ENCODE data around the gene COG2. TPM values are rescaled to one million over a fixed set of nuclear protein-coding genes. Genes with fewer than 3 reads are reported as not detected.

Gene COG2
- total RNA-seq, 1 donor from 2014 or later, result 23.1 TPM

GRCh38 chr1:230620649-230621323 lies 21.5 kb upstream of the COG2 start:
- Histone ChIP-seq H3K4me1 (no peaks in the 10 kb centered on the region), H3K9me3 (no peaks in the 10 kb centered on the region), H3K4me3 (no peak overlapping the region), H3K36me3 (no peaks in the 10 kb centered on the region), H3K27ac (no peak overlapping the region), H3K27me3 (ENCODE audit: low read depth) (no peaks in the 10 kb centered on the region)
- intact Hi-C loops (cut with DNase I), result no loop called here
- DNase-seq, result no peak
- TF ChIP-seq CTCF (IDR thresholded peaks at IDR 0.05), result no peak
- ATAC-seq, result no peak

- Histone ChIP-seq H3K4me1 (no peaks in the 10 kb centered on the region), H3K9me3 (no peaks in the 10 kb centered on the region), H3K27ac (no peak overlapping the region), H3K4me3 (no peak overlapping the region), H3K36me3 (no peaks in the 10 kb centered on the region), H3K27me3 (ENCODE audit: low read depth) (no peaks in the 10 kb centered on the region)
- TF ChIP-seq CTCF (IDR thresholded peaks at IDR 0.05), result no peak
- DNase-seq (no peak), ATAC-seq (no peak)
- intact Hi-C loops (cut with DNase I), result no loop called here
These were observed 20.8 kb upstream of the COG2 start for GRCh38 chr1:230621324-230622030.

GRCh38 chr1:230622151-230622550 lies 20.1 kb upstream of the COG2 start:
- H3K9me3 ChIP-seq, result no peaks in the 10 kb centered on the region
- intact Hi-C loops (cut with DNase I), result no loop called here
- H3K36me3 ChIP-seq, result no peaks in the 10 kb centered on the region
- H3K27ac ChIP-seq, result no peak overlapping the region
- DNase-seq (no peak), ATAC-seq (no peak)
- no peak for TF ChIP-seq CTCF (IDR thresholded peaks at IDR 0.05)
- H3K4me3 ChIP-seq, result no peak overlapping the region
- no peaks in the 10 kb centered on the region for H3K4me1 ChIP-seq
- H3K27me3 ChIP-seq (ENCODE audit: low read depth), result no peaks in the 10 kb centered on the region

GRCh38 chr1:230624097-230624713 lies 18.1 kb upstream of the COG2 start:
- ATAC-seq (no peak), DNase-seq (no peak)
- no peak overlapping the region for H3K27ac ChIP-seq
- no peaks in the 10 kb centered on the region for H3K4me1 ChIP-seq
- H3K9me3 ChIP-seq, result no peaks in the 10 kb centered on the region
- intact Hi-C loops (cut with DNase I), result no loop called here
- no peaks in the 10 kb centered on the region for H3K27me3 ChIP-seq (ENCODE audit: low read depth)
- TF ChIP-seq CTCF (IDR thresholded peaks at IDR 0.05), result no peak
- no peak overlapping the region for H3K4me3 ChIP-seq
- H3K36me3 ChIP-seq, result no peaks in the 10 kb centered on the region

- no peak for ATAC-seq
- Histone ChIP-seq H3K27me3 (ENCODE audit: low read depth) (no peaks in the 10 kb centered on the region), H3K4me1 (no peaks in the 10 kb centered on the region), H3K36me3 (no peaks in the 10 kb centered on the region), H3K9me3 (no peaks in the 10 kb centered on the region), H3K27ac (no peak overlapping the region), H3K4me3 (no peak overlapping the region)
- intact Hi-C loops (cut with DNase I), result no loop called here
- DNase-seq, result no peak
- no peak for TF ChIP-seq CTCF (IDR thresholded peaks at IDR 0.05)
These were observed 16.0 kb upstream of the COG2 start for GRCh38 chr1:230626232-230626631.

All from lower lobe of right lung (tissue), 2 donors.